COR-L47 (cell line): ENCODE results near the gene CDC42SE2.

Source experiments
- DNase-seq: peaks from one replicate; lab custom pipeline; 2025; lab: John Stamatoyannopoulos, UW

Gene CDC42SE2, protein sequence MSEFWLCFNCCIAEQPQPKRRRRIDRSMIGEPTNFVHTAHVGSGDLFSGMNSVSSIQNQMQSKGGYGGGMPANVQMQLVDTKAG

DNA sequence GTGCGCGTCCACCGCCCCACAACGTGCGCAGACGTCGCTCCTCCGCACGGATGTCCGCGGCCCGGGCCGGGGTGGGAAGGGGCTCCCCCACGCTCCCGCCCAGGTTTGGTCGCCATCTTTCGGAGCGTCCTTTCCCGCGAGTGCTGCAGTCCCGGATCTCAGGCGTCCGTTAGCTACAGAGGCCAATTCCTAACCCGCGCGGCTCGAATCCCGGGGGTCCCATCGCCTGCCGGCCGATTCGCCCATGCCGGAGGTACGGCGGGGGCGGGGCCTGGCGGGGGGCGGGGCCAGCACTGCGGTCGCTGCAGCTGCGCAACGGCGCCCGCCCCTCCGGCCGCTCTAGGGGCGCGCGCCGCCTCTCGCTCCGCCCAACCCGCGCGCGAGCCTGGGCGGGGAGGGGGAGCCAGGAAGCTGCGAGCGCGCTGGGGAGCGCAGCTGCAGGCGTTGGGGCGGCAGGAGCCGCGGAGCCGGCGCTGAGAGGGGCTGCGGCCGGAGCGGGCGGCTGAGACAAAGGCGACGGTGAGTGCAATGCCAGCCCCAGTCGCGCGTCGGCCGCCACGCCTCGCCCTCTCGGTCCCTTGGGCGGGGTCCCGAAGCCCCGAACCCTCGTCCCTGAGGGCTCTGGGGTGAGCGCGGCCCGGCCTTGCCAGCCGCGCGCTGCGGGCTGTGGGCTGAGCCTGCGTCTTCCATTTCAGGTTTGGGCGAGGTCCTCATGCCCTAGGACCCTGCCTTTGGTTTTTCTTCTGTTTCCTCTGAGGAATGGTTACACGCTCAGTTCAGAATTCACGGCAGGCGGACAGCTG is at the start of gene CDC42SE2:
CDC42SE2 (plus strand) TSS at position 406 of the 803 bp plus-strand sequence. CDS start 95,441 bp downstream, outside the sequence.
- peak; percentile 84 for DNase-seq

DNA sequence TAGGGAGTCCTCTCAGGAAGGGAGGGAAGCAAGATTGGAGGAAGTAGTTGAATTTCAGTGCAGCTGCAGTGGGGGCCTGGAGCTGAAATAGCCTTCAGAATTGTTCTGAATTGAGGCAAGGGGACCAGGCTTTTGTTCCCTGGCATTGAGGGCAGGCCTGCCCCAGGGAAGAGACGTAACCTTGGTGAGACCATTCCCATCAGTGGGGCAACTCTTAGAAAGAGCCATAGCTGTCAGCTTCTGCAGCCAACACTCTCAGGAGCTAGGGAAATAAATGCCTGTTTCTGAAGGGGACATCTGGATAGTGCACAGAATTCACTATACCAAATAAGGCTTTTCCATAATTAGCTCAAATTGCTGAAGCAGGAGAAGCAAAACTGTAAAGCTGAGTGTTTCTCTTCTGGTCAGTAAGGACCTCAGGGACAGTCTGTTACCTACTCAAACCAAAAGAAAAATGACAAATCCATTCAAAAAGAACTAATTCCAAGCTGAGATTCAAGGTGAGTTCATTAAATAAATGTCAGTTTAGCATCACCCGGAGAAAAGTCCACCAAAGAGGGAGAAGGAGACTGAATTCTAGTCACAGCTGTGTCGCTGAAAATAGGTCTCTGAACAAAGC is 49.1 kb upstream of the CDC42SE2 start:
- DNase-seq, result no peak

DNA sequence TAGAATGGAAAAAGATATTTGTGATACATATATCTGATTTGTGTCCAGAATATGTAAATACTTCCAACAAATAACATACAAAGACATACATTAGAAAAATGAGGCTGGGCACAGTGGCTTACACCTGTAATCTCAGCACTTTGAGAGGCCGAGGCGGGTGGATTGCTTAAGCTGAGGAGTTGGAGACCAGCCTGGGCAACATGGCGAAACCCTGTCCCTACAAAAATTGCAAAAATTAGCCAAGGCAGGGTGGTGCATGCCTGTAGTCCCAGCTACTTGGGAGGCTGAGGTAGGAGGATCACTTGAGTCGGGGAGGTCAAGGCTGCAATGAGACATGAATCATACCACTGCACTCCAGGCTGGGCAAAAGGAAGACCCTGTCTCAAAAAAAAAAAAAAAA is 46.1 kb upstream of the CDC42SE2 start:
- no peak for DNase-seq

DNA sequence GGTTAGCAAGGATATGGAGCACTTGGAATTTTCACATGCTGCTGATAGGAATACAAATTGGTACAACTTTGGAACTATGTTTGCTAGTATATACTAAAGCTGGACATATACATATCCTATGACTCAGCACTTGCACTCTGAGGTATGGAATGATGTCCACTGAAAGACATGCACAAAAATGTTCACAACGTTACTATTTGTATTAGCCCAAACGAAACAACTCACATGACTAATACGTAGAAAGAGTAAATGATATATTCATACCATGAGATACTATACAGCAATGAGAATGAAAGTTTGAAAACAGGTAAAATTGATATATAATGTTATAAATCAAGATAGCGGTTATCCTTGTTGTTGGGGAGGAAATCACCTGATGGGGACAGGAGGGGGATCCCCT is 45.5 kb upstream of the CDC42SE2 start:
- DNase-seq, result no peak

DNA sequence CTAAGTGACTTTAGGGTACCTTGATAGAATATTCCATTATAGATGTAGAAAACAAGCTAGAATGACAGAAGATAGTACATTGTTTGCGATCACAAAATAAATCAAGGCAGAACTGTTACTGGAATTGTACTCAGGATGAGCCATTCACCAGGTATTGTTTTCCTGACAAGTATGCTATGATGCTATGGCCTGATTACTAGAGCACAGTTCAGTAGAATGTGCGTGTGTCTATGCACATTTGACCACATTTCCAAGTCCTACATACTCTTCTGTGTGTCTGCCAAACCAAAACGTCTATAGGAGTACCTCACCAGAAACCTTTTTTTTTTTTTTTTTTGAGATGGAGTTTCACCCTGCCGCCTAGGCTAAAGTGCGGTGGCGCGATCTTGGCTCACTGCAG is 43.3 kb upstream of the CDC42SE2 start:
- no peak for DNase-seq

DNA sequence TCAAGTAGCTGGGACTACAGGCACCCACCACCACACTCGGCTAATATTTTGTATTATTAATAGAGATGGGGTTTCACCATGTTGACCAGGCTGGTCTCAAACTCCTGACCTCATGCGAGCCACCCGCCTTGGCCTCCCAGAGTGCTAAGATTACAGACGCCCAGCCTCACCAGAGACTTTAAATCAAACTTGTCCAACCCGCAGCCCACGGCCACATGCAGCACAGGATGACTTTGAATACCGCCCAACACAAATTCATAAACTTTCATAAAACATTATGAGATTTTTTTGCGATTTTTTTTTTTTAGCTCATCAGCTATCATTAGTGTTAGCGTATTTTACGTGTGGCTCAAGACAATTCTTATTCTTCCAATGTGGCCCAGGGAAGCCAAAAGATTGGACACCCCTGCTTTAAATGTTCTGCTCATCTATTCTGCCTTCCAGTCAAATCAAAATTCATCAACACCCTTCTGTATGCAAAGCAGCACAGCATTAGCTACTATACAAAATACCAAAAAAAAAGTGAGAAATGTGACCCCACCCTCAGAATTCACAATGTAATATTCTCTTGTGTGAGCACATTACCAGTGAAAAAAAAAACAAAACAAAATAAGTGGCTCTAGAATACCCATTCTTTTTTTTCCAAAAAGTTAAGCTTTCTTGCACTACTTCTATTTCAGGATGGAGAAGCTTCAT is 42.7 kb upstream of the CDC42SE2 start:
- DNase-seq, result no peak

DNA sequence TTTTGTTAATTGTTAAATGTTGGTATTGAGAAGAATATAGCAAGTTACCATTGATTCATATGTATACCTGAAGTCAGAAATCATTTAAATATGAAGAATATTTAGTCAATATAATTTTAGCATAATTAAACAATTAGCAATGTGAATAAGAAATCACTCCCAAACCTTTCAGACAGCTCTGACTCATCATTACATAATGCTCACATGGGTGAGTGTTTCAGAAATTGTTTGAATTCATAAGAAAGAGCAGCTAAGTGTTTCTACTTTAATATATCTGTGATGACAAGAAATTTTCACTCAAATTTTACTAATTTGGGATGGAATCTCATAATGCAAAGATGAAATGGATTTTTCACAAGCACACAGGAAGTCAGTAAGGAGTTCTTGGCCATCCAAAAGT is 42.0 kb upstream of the CDC42SE2 start:
- DNase-seq, result no peak

DNA sequence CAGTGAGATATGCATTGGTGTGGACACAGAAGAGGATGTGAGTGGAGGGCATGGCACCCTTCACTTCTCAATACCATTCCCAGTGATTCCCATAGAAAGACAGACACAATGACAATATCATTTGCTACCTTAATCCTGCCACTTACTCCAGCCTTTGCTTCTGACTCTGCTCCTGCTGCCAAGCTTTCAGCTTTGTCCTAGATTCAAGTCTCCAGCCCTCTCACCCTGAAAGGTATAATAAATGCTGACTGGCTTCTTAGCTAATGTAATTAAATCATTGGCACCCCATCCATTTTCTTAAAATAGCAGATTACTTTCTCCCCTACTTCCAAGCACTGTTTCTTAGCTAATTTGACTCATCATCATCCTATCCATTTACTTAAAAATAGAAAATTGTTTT is 41.1 kb upstream of the CDC42SE2 start:
- no peak for DNase-seq

DNA sequence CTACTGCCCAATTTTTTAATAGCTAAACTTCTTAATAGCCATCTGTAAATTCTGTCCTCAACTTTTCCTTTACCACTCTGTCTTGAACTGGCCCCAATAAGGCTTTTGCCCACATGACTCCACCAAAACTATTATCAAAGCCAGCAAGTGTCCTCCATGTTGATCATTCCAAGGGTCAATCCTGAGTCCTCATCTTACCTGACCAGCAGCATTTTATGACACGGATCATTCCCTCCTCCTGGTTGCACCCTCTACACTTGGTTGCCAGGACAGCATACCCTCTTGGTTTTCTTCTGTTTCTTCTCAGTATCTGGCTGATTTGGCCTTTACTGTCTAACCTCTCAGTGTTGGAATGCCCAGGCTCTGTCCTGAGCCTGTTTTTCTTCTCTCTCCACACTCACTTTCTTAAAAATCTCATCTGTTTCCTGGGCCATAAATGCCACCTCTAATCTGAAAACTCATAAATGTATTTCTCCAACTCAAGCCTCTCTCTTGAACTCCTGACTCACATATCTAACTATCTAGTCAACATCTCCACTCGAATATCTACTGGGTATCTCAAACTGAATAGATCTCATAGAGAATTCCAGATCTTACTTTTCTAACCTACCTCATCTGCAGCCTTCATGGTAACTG is 40.0 kb upstream of the CDC42SE2 start:
- no peak for DNase-seq

DNA sequence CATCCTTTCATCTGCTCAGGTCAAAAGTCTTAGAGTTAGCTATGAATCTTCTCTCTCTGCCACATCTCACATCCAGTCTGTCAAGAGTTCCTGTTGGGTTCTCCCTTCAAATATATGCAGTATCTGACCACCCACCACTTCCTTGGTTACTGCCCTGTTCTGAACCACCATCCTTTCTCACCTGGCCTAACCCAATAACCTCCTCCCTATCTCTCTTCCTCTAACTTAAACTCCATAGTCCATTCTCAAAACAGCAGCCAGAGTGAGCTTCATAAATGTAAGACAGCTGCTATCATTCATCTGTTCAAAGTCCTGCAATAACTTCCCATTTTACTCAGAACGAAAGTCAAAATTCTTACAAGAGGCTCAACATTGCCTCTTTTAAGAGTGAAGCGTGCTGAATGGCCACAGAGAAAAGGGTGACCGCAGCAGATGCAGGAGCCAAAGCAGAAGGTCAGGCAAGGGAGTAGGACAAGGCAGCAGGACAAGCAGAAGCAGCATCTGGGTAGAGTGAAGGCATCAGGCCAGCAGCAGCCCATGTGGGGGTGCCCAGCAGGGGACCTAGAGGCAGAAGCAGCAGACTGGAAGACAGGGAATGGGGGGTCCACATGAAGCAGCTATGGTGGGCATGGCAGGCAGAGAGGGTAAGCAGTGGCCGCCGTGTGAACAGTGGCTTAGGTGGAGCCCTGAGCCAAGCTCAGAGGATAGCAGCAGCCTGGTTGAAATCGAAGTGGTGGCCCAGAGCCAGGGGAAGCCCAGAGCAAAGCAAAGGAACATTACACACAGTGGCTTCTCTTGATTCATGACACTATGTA is 39.3 kb upstream of the CDC42SE2 start:
- DNase-seq, result no peak

DNA sequence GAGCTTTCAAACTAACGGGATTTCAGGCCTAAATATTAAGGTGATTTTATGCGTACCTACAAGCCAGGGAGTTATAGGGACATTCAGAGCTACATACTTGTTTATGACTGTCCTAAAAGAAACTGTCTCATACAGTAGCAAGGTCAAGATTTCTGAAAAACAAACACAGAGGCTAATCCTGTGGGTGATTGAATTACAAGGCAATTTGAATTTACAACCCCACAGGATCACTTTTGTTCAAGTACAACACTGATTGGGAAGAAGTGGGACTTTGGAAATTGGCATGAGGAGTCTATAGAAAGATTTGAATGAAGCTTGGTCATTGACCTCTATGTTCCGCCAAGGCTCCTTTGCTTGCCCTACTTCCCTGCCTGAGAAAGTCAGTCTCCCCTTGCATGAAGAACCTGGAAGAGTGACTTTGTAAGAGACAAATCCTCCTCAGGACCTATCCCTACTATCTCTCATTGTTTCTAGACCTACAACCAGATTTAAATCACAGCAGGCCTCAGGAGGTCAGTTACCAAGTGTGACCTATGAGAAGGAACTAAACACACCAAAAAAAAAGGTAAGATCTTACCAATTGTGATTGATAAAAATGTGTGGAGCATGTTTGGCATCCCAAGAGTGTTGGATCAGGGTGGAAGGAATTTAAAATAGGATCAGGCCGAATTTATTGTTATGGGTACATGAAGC is 38.4 kb upstream of the CDC42SE2 start:
- DNase-seq, result no peak

DNA sequence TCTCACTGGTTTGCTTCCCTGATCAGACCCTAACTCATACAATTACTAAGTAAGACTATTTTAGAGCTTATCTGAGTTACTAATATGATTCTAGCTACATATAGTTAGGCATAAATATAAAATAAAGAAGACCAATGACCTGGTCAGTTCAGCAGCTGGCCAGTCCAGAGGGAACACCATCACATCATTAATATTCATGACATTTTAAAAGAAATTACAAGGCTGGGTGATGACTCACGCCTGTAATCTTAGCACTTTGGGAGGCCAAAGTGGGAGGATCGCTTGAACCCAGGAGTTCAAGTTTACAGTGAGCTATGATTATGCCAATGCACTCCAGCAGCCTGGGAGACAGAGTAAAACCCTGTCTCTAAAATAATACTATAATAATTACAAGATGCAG is 37.0 kb upstream of the CDC42SE2 start:
- DNase-seq, result no peak

DNA sequence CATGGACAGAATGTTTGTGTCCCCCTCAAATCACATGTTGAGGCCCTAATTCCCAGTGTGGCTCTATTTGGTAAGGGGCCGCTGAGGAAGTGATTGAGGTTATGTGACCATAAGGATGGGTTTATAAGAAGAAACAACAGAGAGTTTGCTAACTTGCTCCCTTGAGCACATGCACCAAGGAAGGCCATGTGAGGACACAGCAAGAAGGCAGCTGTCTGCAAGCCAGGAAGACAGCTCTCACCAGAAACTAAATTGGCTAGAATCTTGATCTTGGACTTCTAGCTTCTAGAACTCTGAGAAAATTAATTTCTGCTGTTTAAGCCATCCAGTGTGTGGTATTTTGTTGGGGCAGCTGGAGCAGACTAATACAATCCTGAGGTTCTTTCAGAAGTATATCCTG is 35.2 kb upstream of the CDC42SE2 start:
- no peak for DNase-seq

DNA sequence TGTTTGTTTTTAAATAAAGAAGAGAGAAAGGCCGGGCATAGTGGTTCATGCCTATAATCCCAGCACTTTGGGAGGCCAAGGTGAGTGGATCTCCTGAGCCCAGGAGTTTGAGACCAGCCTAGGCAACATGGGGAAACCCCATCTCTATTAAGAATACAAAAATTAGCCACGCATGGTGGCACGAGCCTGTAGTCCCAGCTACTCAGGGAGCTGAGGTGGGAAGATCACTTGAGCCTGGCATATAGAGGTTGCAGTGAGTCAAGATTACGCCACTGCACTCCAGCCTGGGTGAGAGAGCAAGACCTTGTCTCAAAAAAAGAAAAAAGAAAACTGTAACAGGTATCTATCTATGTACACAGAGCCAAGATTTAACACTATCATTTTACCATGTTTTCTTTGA is 34.2 kb upstream of the CDC42SE2 start:
- DNase-seq, result no peak

DNA sequence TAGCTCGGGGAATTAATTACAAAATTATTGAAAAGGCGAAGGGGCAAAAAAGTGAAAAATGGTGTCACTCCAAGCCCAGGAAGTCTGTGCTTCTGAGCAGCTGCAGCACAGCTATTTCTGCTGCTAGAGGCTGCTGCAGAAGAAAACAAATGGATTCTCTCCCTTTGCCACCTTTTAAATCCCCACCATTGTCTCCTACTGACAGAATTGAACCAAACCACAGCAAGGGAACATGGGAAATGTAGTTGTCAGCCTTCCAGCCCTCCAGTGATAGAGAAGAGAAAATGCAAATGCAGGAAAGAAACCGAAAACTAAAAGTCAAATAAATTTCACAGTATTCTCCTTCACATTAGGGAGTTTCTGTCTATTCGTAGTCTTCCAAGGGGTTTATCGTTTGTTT is 33.4 kb upstream of the CDC42SE2 start:
- no peak for DNase-seq

DNA sequence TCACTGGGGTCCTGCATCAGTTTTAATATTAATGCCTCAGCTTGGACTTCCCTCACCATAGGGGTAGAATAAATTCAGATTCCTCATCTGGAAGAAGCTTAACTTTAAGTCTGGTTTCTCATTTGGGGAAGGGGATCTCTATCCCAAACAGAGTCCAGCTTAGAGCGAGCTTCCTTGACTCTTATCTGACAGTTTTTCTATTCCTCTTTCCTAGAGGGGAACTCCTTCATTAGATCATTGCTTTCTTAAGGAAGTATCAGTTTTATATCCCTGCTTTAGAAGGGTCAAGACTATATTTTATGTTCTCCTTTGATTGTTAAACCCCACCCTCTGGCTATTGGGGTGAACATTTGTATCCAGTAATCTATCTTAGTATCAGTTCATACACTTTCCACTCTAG is 24.2 kb upstream of the CDC42SE2 start:
- DNase-seq, result no peak

DNA sequence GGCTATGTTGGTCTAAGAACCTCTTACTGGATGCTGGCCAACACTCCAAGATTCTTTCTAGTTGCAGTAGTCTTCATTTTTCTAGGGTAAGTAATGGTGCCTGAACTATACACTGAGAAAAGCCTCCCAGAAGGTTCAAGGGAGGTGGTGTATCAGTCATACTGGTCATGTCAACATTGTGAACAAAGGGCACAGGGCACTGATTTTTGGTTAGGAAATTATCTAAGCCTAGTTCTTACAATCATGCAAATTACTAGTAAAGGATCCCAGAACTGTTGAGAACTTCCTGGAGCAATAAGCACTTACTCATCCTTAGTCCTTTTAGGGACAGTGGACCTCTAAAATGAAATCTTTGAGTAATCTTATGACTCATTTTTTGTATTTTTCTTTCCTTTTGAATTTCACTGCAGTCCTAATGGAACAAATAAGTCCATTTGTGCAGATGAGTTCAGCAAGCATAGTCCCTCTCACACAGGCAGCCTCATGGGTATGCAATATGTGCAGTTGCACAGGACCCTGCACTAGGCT is 21.1 kb upstream of the CDC42SE2 start:
- no peak for DNase-seq

DNA sequence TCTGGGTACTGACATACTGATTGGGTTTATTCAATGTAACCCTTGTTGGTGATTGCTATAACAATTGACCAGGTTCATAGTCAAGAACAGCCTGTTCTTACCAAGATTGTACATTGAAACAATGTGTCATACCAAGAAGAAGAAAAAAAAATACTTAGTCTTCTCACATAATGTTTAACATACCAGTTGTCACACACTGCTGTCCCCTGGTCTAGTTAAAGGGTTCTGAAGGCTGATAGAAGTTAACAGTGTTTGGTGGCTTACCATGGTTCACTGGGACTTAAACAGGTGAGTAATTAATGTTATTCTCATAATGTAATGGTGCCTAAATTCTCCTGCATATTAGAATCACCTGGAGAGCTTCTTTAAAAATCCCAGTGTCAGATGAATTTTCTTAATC is 18.5 kb upstream of the CDC42SE2 start:
- no peak for DNase-seq

DNA sequence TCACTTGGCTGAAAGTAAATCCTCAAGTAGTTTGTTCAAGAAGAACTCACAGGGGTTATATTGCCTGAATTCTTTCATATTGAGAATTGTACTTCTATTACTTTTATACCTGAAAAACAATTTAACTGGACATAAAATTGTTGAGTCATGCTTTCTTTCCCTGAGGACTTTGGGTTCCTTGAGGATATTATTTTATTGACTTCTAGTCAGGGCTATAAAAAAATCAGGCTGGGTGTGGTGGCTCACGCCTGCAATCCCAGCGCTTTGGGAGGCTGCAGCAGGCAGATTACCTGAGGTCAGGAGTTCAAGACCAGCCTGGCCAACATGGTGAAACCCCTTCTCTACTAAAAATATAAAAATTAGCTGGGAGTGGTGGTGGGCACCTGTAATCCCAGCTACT is 17.9 kb upstream of the CDC42SE2 start:
- no peak for DNase-seq

DNA sequence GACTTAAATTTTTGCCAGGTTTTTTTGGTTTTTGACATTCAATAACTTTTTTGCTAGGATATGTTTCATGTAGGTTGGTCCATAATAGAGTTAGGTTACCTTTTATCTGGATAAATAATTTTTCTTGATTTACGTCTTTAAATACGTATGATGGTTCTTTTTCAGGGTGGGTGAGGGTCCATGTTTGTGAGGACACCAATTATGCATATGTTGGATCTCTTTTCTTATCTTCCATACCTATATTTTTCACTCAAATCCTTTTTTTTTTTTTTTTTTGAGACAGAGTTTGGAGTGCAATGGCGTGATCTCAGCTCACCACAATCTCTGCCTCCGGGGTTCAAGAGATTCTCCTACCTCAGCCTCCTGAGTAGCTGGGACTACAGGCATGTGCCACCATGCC is 17.3 kb upstream of the CDC42SE2 start:
- DNase-seq, result no peak
